Breast epithelium (tissue), 4 donors: ENCODE measurements around the gene HOXB13. TPM values are rescaled to one million over a fixed set of nuclear protein-coding genes. Genes with fewer than 3 reads are reported as not detected.
A peak's percentile ranks its signal among the peaks of the same experiment; 100 is the strongest.

Experiments
- DNase-seq, 2 donors: peaks; one replicate each; pipeline ENCODE4 v3.0.0-alpha.2; 2019; ENCODE audit warnings: low spot score in 2 of 2
- H3K27ac ChIP-seq, 2 donors: fragments of 200-600 bp; sonication (generic) in 1 of 2; one replicate each; pipeline ENCODE4 v1.5.1; 2016 to 2019; ENCODE audit warnings: mild to moderate bottlenecking in 1 of 2
- H3K27me3 ChIP-seq, 2 donors: fragments of 200-600 bp; sonication (generic) in 1 of 2; one replicate each; pipeline versions ENCODE4 v1.5.1 to v1.6.0; 2017 to 2019; ENCODE audit warnings: control low read depth in 1 of 2, mild to moderate bottlenecking in 1 of 2
- H3K36me3 ChIP-seq: fragments of 200-600 bp; one replicate; pipeline ENCODE4 v1.5.1; 2019
- H3K4me1 ChIP-seq, 2 donors: fragments of 200-600 bp; sonication (generic); one replicate each; pipeline ENCODE4 v1.5.1; 2016 to 2019; ENCODE audit warnings: control low read depth in 1 of 2
- H3K4me3 ChIP-seq, 3 donors: fragments of 200-600 bp; sonication (generic); 1 replicate in 2 of 3; 2 replicates in 1 of 3; pipeline ENCODE4 v1.5.1; 2016 to 2019; ENCODE audit warnings: mild to moderate bottlenecking in 3 of 3, moderate library complexity in 2 of 3
- H3K9me3 ChIP-seq, 2 donors: fragments of 200-600 bp; sonication (generic) in 1 of 2; one replicate each; pipeline ENCODE4 v1.5.1; 2016 to 2019; ENCODE audit warnings: control low read depth in 1 of 2
- POLR2A ChIP-seq: fragments of 450-650 bp; IDR thresholded peaks from one replicate; pipeline ENCODE4 v1.6.1; 2016; ENCODE audit warnings: antibody characterized with exemption, mild to moderate bottlenecking, moderate library complexity
- POLR2AphosphoS5 ChIP-seq, 3 donors: sonication (generic); formaldehyde crosslinking; IDR thresholded peaks; one replicate each; pipeline ENCODE4 v1.6.1; 2017; ENCODE audit warnings: antibody characterized with exemption in 3 of 3
- intact Hi-C: fragments of 100-400 bp; cut with DNase I; formaldehyde crosslinking; loops from one replicate; pipeline ENCODE4 v1.15.1; 2023; ENCODE audit warnings: low total_unique reads
- total RNA-seq, 3 donors: library from RNA; depleted of rRNA; stranded (reverse); fragments of >200 nt; gene quantifications; one replicate each; pipeline ENCODE4 v1.1.0, GENCODE V29; 2016
- TF ChIP-seq, protein P1 (sequence below), 3 donors: fragments of 450-650 bp; IDR thresholded peaks; one replicate each; pipeline ENCODE4 v1.5.1; 2016 to 2017; ENCODE audit warnings: antibody characterized with exemption in 3 of 3, mild to moderate bottlenecking in 3 of 3, moderate library complexity in 3 of 3

HOXB13 gene
- under 1 TPM in 1 of 3 donors, not detected in 2; 0.16 TPM for total RNA-seq

DNA sequence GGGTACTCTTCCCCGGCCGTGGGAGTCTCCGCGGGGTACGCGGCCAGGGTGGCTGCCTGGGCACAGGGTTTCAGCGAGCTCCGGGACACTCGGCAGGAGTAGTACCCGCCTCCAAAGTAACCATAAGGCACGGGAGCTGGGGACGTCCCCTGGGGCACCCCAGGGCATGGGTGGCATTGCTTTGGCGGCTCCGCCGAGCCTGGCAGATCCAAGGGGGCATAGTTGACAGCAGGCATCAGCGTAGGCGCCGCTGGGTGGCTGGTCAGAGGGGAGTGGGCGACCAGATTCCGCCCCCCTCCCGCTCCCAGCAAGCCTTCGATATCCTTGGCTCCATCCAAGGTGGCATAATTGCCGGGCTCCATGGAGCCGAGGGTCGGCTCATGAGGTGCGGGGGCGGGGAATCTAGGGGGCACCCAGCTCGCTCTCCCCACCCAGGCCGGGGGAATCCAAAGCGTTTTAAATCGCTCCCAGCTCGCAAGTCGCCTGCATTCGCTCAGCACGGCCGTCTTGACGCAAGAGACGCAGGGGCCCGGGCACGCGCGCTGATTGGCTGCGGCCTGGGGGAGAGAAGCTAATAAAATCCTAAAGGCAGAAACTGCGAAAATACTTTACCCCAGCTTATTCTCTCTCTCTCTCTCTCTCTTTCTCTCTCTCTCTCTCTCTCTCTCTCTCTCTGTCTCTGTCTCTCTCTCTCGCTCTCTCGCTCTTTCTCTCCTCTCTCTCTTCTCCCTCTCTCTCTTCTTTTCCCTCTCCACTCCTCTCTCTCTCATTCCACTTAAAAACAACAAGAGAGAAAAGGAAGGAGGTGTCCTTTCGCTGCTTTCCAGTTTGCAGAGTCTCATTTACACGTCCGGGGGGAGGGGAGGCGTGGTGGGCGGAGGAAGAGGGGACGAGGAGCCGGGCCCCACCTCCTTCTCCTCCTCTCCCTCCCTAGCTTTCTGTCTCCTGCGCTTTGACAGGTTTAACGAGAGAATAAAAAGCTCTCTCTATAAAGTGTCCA, at the start of gene HOXB13:
HOXB13 (minus strand) TSS at position 519 of the 1,000 bp plus-strand sequence; CDS start at position 362, 157 bp downstream.
- Histone ChIP-seq H3K36me3 (no peaks in the 10 kb centered on the region), H3K4me3 (peak within 1 kb of the TSS in 2 of 3 donors; percentile 2 to 54), H3K4me1 (no peaks in the 10 kb centered on the region), H3K27me3 (peaks cover 21 to 100% of the 10 kb centered on the region in 2 donors), H3K27ac (no peak within 1 kb of the TSS), H3K9me3 (no peaks in the 10 kb centered on the region)
- intact Hi-C loops = no loop called here
- DNase-seq = no peak
- TF ChIP-seq, protein P1, sequence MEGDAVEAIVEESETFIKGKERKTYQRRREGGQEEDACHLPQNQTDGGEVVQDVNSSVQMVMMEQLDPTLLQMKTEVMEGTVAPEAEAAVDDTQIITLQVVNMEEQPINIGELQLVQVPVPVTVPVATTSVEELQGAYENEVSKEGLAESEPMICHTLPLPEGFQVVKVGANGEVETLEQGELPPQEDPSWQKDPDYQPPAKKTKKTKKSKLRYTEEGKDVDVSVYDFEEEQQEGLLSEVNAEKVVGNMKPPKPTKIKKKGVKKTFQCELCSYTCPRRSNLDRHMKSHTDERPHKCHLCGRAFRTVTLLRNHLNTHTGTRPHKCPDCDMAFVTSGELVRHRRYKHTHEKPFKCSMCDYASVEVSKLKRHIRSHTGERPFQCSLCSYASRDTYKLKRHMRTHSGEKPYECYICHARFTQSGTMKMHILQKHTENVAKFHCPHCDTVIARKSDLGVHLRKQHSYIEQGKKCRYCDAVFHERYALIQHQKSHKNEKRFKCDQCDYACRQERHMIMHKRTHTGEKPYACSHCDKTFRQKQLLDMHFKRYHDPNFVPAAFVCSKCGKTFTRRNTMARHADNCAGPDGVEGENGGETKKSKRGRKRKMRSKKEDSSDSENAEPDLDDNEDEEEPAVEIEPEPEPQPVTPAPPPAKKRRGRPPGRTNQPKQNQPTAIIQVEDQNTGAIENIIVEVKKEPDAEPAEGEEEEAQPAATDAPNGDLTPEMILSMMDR (IDR thresholded peaks at IDR 0.05) = no peak
- TF ChIP-seq POLR2A (no peak), POLR2AphosphoS5 (IDR thresholded peaks at IDR 0.05) (no peak)

DNA sequence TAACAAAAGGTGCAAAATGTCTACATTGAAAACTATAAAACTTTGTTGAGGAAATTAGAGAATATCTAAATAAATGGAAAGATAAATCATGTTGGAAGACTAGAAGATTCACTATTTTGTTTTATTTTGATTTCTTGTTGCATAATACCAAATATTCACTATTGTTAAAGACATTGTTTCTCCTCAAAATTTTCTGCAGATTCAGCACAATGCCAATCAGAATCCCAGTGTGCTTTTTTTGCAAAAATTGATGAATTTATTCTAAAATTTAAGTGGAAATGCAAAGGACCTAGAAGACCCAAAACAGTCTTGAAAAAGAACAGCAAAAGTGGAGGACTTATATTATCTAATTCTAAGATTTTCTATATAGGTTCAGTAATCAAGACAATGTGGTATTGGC, 48.1 kb upstream of the HOXB13 start:
- Histone ChIP-seq H3K9me3 (no peaks in the 10 kb centered on the region), H3K27me3 (peaks cover 0 to 4% of the 10 kb centered on the region in 2 donors), H3K4me3 (no peak overlapping the region), H3K27ac (no peak overlapping the region), H3K4me1 (no peaks in the 10 kb centered on the region), H3K36me3 (no peaks in the 10 kb centered on the region)
- intact Hi-C loops = no loop called here
- TF ChIP-seq, protein P1 (IDR thresholded peaks at IDR 0.05) = no peak
- TF ChIP-seq POLR2AphosphoS5 (IDR thresholded peaks at IDR 0.05) (no peak), POLR2A (no peak)
- DNase-seq = no peak

- Histone ChIP-seq H3K27me3 (peaks cover 0 to 9% of the 10 kb centered on the region in 2 donors), H3K4me1 (no peaks in the 10 kb centered on the region), H3K27ac (no peak overlapping the region), H3K9me3 (no peaks in the 10 kb centered on the region), H3K4me3 (no peak overlapping the region), H3K36me3 (no peaks in the 10 kb centered on the region)
- intact Hi-C loops = no loop called here
- TF ChIP-seq POLR2A = no peak
- TF ChIP-seq, protein P1 (IDR thresholded peaks at IDR 0.05) = no peak
- no peak for TF ChIP-seq POLR2AphosphoS5 (IDR thresholded peaks at IDR 0.05)
- DNase-seq = no peak
Observed at GRCh38 chr17:48773245-48773644, 44.7 kb upstream of the HOXB13 start.

DNA sequence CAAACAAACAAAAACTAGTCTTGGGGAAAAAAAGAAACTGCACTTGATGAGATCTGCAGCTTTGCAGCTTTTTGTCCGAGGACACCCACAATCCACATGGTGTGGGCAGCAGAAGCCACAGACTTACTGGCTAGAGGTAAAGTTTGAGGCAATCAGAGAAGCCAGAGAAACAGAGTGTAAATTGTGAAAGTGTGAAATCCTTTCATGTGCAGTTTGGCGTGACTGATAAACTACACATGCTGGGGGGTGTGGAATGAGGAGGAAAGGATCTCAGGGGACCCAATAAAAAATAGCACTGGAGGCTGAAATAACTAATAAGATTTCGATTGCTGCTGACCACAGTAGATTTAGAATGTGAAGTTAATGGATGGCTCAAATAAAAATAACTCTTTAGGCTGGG, 42.4 kb upstream of the HOXB13 start:
- H3K4me1 ChIP-seq = no peaks in the 10 kb centered on the region
- no peak for TF ChIP-seq POLR2AphosphoS5 (IDR thresholded peaks at IDR 0.05)
- TF ChIP-seq, protein P1 (IDR thresholded peaks at IDR 0.05) = no peak
- no peak for TF ChIP-seq POLR2A
- no peak for DNase-seq
- intact Hi-C loops = no loop called here
- no peaks in the 10 kb centered on the region for H3K9me3 ChIP-seq
- no peak overlapping the region for H3K27ac ChIP-seq
- H3K36me3 ChIP-seq = no peaks in the 10 kb centered on the region
- H3K27me3 ChIP-seq = peaks cover 0 to 9% of the 10 kb centered on the region in 2 donors
- H3K4me3 ChIP-seq = no peak overlapping the region
